SU-DHL-6 (cell line): ENCODE results near the gene OR2A1.
"Not testable (repeated sequence)": the region's sequence is repeated elsewhere in the genome, so short reads cannot be mapped to it uniquely, and the experiment has no call there.

ENCODE experiments used
- H2AFZ ChIP-seq: fragments of 200-600 bp; sonication (generic); 2 replicates; pipeline ENCODE4 v1.6.1; 2014; ENCODE audit warnings: low read depth, mild to moderate bottlenecking, moderate library complexity, mixed read lengths, antibody characterized with exemption, low read length; ENCODE audit not compliant: severe bottlenecking
- H3F3A ChIP-seq: fragments of 200-600 bp; shearing (Covaris generic); 2 replicates; pipeline ENCODE4 v1.6.0; 2016; ENCODE audit warnings: antibody characterized with exemption, mild to moderate bottlenecking; ENCODE audit not compliant: insufficient read depth
- H3K27ac ChIP-seq: fragments of 200-600 bp; sonication (generic); 2 replicates; pipeline ENCODE4 v1.5.1; 2016; ENCODE audit warnings: low read depth, mild to moderate bottlenecking, low read length, moderate library complexity, mixed read lengths
- H3K27me3 ChIP-seq: fragments of 200-600 bp; sonication (generic), shearing (Covaris generic); 2 replicates; pipeline ENCODE4 v1.6.0; 2014; ENCODE audit warnings: mild to moderate bottlenecking, low read length
- H3K36me3 ChIP-seq: fragments of 200-600 bp; sonication (generic); 2 replicates; pipeline ENCODE4 v1.6.1; 2014; ENCODE audit warnings: mild to moderate bottlenecking, low read length, mixed read lengths
- H3K4me2 ChIP-seq: fragments of 300-600, 200-600 bp; shearing (Covaris generic), sonication (generic); 2 replicates; pipeline ENCODE4 v1.6.0; 2014; ENCODE audit warnings: low read length, low read depth, mild to moderate bottlenecking; ENCODE audit not compliant: poor library complexity, severe bottlenecking
- H3K4me3 ChIP-seq: fragments of 200-600 bp; sonication (generic); 2 replicates; pipeline ENCODE4 v1.5.1; 2014; ENCODE audit warnings: antibody characterized with exemption, low read length, mild to moderate bottlenecking, mixed read lengths; ENCODE audit not compliant: insufficient read depth, poor library complexity, severe bottlenecking
- H3K79me2 ChIP-seq: fragments of 200-600 bp; sonication (generic); 2 replicates; pipeline ENCODE4 v1.6.1; 2014; ENCODE audit warnings: mild to moderate bottlenecking, low read length, moderate library complexity; ENCODE audit not compliant: insufficient read depth
- H3K9ac ChIP-seq: fragments of 200-600 bp; sonication (generic); 2 replicates; pipeline ENCODE4 v1.7.0; 2014; ENCODE audit warnings: mild to moderate bottlenecking, low read length
- H3K9me2 ChIP-seq: fragments of 200-600 bp; sonication (generic); replicated peaks from 2 replicates; pipeline ENCODE4 v1.6.1; 2014; ENCODE audit warnings: low read length; ENCODE audit not compliant: insufficient read depth
- H3K9me3 ChIP-seq: fragments of 200-600 bp; sonication (generic); 2 replicates; pipeline ENCODE4 v1.6.1; 2014; ENCODE audit warnings: low read length, mixed read lengths; ENCODE audit not compliant: insufficient read depth
- H4K20me1 ChIP-seq: fragments of 200-600 bp; sonication (generic); 2 replicates; pipeline ENCODE4 v1.6.1; 2014; ENCODE audit warnings: low read depth, mild to moderate bottlenecking, antibody characterized with exemption, low read length, moderate library complexity, mixed read lengths

Gene OR2A1

DNA sequence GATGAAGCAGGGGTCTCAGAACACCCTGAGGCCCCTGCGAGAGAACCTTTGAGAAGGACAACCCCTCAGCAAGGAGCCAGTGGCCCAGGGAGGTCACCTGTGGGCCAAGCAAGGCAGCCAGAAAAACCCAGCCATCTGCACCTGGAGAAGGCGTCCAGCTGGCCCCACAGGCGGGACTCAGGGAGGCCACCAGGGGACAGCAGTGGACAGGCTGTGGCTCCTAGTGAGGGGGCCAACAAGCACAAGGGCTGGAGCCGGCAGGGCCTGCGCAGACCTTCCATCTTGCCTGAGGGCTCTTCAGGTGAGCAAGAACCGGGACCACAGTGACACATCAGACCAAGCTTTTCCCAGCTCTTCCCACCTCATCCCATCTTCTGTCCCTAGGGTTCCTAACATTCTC, 53.3 kb downstream of the OR2A1 start:
- not testable (repeated sequence) for H2AFZ ChIP-seq, H3K27ac ChIP-seq, H3F3A ChIP-seq, H3K4me2 ChIP-seq, H3K27me3 ChIP-seq, H4K20me1 ChIP-seq, H3K4me3 ChIP-seq, H3K36me3 ChIP-seq, H3K79me2 ChIP-seq, H3K9ac ChIP-seq, H3K9me2 ChIP-seq, H3K9me3 ChIP-seq

DNA sequence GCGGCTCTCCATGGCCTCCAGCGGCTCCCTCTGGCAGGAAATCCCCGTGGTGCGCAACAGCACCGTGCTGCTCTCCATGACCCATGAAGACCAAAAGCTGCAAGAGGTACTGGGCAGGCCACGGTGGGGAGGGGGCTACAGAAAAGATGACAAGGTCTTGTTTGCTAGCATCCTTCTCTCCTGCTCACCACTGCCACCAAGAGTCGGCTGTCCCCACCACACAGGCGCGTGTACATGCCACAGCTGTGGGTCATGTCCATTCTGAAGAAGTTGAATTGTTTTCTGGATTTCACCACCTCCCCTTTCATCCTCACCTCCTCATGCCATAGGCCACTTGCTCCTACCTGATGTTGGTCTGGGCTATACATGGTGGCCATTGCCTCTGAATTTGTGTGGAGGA, 55.0 kb downstream of the OR2A1 start:
- H3K4me2 ChIP-seq, H3K4me3 ChIP-seq, H4K20me1 ChIP-seq, H2AFZ ChIP-seq, H3K27ac ChIP-seq, H3K27me3 ChIP-seq, H3K79me2 ChIP-seq, H3F3A ChIP-seq, H3K9me3 ChIP-seq, H3K9me2 ChIP-seq, H3K36me3 ChIP-seq, H3K9ac ChIP-seq: not testable (repeated sequence)

DNA sequence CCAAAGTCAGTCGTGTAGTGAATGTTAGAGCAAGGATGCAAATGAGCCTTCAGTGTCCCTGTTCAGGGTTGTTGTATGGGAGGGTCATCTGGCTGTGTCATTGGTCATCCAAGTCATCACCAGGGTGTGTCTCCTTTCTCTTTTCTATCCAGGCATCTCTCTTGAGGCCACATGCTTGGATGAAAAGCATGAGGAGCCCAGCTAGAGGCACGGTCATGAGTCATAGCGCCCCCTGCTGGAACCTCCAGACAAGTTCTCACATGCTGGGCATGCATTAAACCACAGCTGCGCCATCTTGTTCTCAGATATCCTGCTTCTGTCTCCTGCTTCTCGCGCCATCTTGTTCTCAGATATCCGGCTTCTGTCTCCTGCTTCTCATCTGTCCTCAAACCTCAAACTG, 57.0 kb downstream of the OR2A1 start:
- not testable (repeated sequence) for H4K20me1 ChIP-seq, H3K79me2 ChIP-seq, H3K27me3 ChIP-seq, H3K9me3 ChIP-seq, H3K9ac ChIP-seq, H3K27ac ChIP-seq, H3K4me3 ChIP-seq, H3K4me2 ChIP-seq, H3K9me2 ChIP-seq, H3K36me3 ChIP-seq, H2AFZ ChIP-seq, H3F3A ChIP-seq
